CD14-positive monocyte (primary cell): ENCODE results near the gene DRC1. TPM values are rescaled to one million over a fixed set of nuclear protein-coding genes. Genes with fewer than 3 reads are reported as not detected.

Experiments used
- DNase-seq, 3 donors: peaks; one replicate each; pipeline ENCODE4 v3.0.0-alpha.2; 2011 to 2022
- H2AFZ ChIP-seq: 2 replicates; pipeline ENCODE4 v1.6.0; 2012; ENCODE audit warnings: mild to moderate bottlenecking, low read depth, low read length, inconsistent platforms; ENCODE audit not compliant: insufficient read depth, poor library complexity, severe bottlenecking
- H3K27ac ChIP-seq, 2 donors: 1 replicate in 1 of 2; 2 replicates in 1 of 2; pipeline ENCODE4 v1.5.1; 2012 to 2013; ENCODE audit warnings: low read length in 2 of 2, control low read depth in 1 of 2, inconsistent platforms in 1 of 2, low read depth in 1 of 2, mild to moderate bottlenecking in 1 of 2
- H3K27me3 ChIP-seq, 2 donors: one replicate each; pipeline versions ENCODE4 v1.6.0 to v1.6.1; 2011 to 2013; ENCODE audit warnings: low read length in 2 of 2; ENCODE audit not compliant: control insufficient read depth in 2 of 2, insufficient read depth in 2 of 2
- H3K36me3 ChIP-seq, 2 donors: replicated peaks in 1 of 2; 1 replicate in 1 of 2; 2 replicates in 1 of 2; pipeline versions ENCODE4 v1.5.1 to v1.6.1; 2012 to 2013; ENCODE audit warnings: low read length in 2 of 2, control low read depth in 1 of 2, inconsistent platforms in 1 of 2, mild to moderate bottlenecking in 1 of 2; ENCODE audit not compliant: insufficient read depth in 2 of 2, control insufficient read depth in 1 of 2
- H3K4me1 ChIP-seq, 2 donors: 1 replicate in 1 of 2; 2 replicates in 1 of 2; pipeline versions ENCODE4 v1.5.1 to v1.6.1; 2012 to 2013; ENCODE audit warnings: low read length in 2 of 2, control low read depth in 1 of 2, inconsistent platforms in 1 of 2, mild to moderate bottlenecking in 1 of 2, moderate library complexity in 1 of 2; ENCODE audit not compliant: insufficient read depth in 2 of 2, control insufficient read depth in 1 of 2
- H3K4me2 ChIP-seq: replicated peaks from 2 replicates; pipeline ENCODE3; 2012; ENCODE audit warnings: low read length, moderate library complexity, mild to moderate bottlenecking; ENCODE audit not compliant: poor library complexity, severe bottlenecking; ENCODE audit errors: extremely low read depth
- H3K4me3 ChIP-seq, 3 experiments: fragments of 200-600 bp in 1 of 3; sonication (generic) in 1 of 3; replicated peaks in 1 of 3; 1 replicate in 2 of 3; 2 replicates in 1 of 3; pipeline ENCODE4 v1.5.1; 2011 to 2013; ENCODE audit warnings: low read length in 3 of 3, mild to moderate bottlenecking in 3 of 3, control low read depth in 2 of 3, low read depth in 2 of 3, inconsistent platforms in 1 of 3, moderate library complexity in 1 of 3
- H3K79me2 ChIP-seq: 2 replicates; pipeline ENCODE4 v1.6.0; 2012; ENCODE audit warnings: mild to moderate bottlenecking, control low read depth, inconsistent platforms, low read length, moderate library complexity; ENCODE audit not compliant: insufficient read depth
- H3K9ac ChIP-seq: 2 replicates; pipeline ENCODE4 v1.6.0; 2017; ENCODE audit warnings: low read length, mild to moderate bottlenecking; ENCODE audit not compliant: insufficient read depth, poor library complexity, severe bottlenecking
- H3K9me3 ChIP-seq, 2 donors: replicated peaks in 1 of 2; 1 replicate in 1 of 2; 2 replicates in 1 of 2; pipeline versions ENCODE4 v1.5.1 to v1.6.1; 2012 to 2013; ENCODE audit warnings: low read length in 2 of 2, control low read depth in 1 of 2; ENCODE audit not compliant: control insufficient read depth in 1 of 2, insufficient read depth in 1 of 2
- H4K20me1 ChIP-seq: 2 replicates; pipeline ENCODE4 v1.6.0; 2012; ENCODE audit warnings: mild to moderate bottlenecking, low read length, control low read depth, moderate library complexity; ENCODE audit not compliant: insufficient read depth
- H3K27ac Mint-ChIP-seq, 7 donors: one replicate each; pipeline ENCODE4 v1.8.0; 2020; ENCODE audit warnings: mild to moderate bottlenecking in 7 of 7, mixed read lengths in 7 of 7, moderate library complexity in 6 of 7, inconsistent platforms in 2 of 7
- H3K27me3 Mint-ChIP-seq, 3 donors: one replicate each; pipeline ENCODE4 v1.8.0; 2021 to 2022; ENCODE audit warnings: low read depth in 3 of 3, mild to moderate bottlenecking in 3 of 3, mixed read lengths in 3 of 3, moderate library complexity in 3 of 3, inconsistent platforms in 1 of 3
- H3K36me3 Mint-ChIP-seq, 2 donors: one replicate each; pipeline ENCODE4 v1.8.0; 2020; ENCODE audit warnings: mixed read lengths in 2 of 2, inconsistent platforms in 1 of 2, mild to moderate bottlenecking in 1 of 2
- H3K4me1 Mint-ChIP-seq: one replicate; pipeline ENCODE4 v1.8.0; 2020; ENCODE audit warnings: mild to moderate bottlenecking, mixed read lengths
- H3K4me3 Mint-ChIP-seq, 2 donors: one replicate each; pipeline ENCODE4 v1.8.0; 2020; ENCODE audit warnings: mild to moderate bottlenecking in 2 of 2, mixed read lengths in 2 of 2, moderate library complexity in 1 of 2
- H3K9me3 Mint-ChIP-seq, 7 donors: one replicate each; pipeline ENCODE4 v1.8.0; 2020 to 2022; ENCODE audit warnings: mixed read lengths in 7 of 7, mild to moderate bottlenecking in 6 of 7, moderate library complexity in 6 of 7, inconsistent platforms in 2 of 7
- WGBS: methylation state at CpG from one replicate; pipeline ENCODE4 v1.1.5; 2013; ENCODE audit warnings: missing lambda C conversion rate; ENCODE audit not compliant: insufficient coverage; 5-methylcytosine and 5-hydroxymethylcytosine counted together
- intact Hi-C, 2 donors: fragments of 100-400 bp; cut with micrococcal nuclease; formaldehyde crosslinking; loops; one replicate each; pipeline versions ENCODE4 v1.15.0 to v1.15.1; 2023
- polyA plus RNA-seq, 3 donors: library from polyadenylated mRNA; depleted of rRNA in 1 of 3; unstranded in 2 of 3; stranded (reverse) in 1 of 3; fragments of 300-500 nt in 2 of 3; fragments of >200 nt in 1 of 3; fragmentation: Illumina TruSeq in 2 of 3; gene quantifications; 1 replicate in 2 of 3; 2 replicates in 1 of 3; pipeline ENCODE4 v1.2.3, GENCODE V29; 2012 to 2021
- TF ChIP-seq, protein P1 (sequence below): fragments of 200-600 bp; IDR thresholded peaks from one replicate; pipeline ENCODE4 v1.8.0; 2022; ENCODE audit warnings: antibody characterized with exemption, mild to moderate bottlenecking

DRC1 gene
- polyA plus RNA-seq, 3 donors: not detected

DNA sequence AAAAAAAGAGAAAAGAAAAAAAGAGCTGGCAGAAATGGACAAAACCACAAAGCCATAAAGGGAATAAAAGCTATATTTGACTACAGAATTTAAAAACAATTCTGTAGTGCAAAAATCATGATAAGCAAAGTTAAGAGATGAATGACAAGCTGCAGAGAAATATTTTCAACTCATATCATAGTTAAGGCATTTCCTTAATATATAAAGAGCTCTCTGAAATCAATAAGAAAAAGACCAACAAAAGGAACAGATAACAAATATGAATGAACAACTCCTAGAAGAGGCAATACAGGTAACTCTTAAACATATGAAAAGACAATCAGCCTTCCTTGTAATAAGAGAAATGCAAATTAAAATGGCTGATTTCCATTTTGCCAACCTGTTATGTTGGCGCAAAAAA lies 50.0 kb downstream of the DRC1 start:
- H3K27ac Mint-ChIP-seq: peak overlapping the region in 1 of 7 donors; percentile 46
- Histone ChIP-seq H3K27ac (no peak overlapping the region), H3K4me2 (no peak overlapping the region), H3K4me1 (peaks cover 23 to 25% of the 10 kb centered on the region in 2 donors), H3K4me3 (no peak overlapping the region), H4K20me1 (no peaks in the 10 kb centered on the region), H3K9ac (no peak overlapping the region), H3K9me3 (no peaks in the 10 kb centered on the region), H3K36me3 (no peaks in the 10 kb centered on the region), H3K27me3 (no peaks in the 10 kb centered on the region), H3K79me2 (no peaks in the 10 kb centered on the region), H2AFZ (no peak overlapping the region)
- no peak overlapping the region for H3K4me3 Mint-ChIP-seq
- H3K9me3 Mint-ChIP-seq: peaks cover 0 to 4% (median 0%) of the 10 kb centered on the region in 7 donors
- no peak for DNase-seq
- TF ChIP-seq, protein P1, sequence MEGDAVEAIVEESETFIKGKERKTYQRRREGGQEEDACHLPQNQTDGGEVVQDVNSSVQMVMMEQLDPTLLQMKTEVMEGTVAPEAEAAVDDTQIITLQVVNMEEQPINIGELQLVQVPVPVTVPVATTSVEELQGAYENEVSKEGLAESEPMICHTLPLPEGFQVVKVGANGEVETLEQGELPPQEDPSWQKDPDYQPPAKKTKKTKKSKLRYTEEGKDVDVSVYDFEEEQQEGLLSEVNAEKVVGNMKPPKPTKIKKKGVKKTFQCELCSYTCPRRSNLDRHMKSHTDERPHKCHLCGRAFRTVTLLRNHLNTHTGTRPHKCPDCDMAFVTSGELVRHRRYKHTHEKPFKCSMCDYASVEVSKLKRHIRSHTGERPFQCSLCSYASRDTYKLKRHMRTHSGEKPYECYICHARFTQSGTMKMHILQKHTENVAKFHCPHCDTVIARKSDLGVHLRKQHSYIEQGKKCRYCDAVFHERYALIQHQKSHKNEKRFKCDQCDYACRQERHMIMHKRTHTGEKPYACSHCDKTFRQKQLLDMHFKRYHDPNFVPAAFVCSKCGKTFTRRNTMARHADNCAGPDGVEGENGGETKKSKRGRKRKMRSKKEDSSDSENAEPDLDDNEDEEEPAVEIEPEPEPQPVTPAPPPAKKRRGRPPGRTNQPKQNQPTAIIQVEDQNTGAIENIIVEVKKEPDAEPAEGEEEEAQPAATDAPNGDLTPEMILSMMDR: no peak
- H3K36me3 Mint-ChIP-seq: no peaks in the 10 kb centered on the region
- intact Hi-C loops: no loop called here
- H3K4me1 Mint-ChIP-seq: peaks cover 37% of the 10 kb centered on the region
- H3K27me3 Mint-ChIP-seq: peaks cover 0 to 3% (median 2%) of the 10 kb centered on the region in 3 donors
- no CpG with 5 or more reads among the region's 1 CpG for WGBS

DNA sequence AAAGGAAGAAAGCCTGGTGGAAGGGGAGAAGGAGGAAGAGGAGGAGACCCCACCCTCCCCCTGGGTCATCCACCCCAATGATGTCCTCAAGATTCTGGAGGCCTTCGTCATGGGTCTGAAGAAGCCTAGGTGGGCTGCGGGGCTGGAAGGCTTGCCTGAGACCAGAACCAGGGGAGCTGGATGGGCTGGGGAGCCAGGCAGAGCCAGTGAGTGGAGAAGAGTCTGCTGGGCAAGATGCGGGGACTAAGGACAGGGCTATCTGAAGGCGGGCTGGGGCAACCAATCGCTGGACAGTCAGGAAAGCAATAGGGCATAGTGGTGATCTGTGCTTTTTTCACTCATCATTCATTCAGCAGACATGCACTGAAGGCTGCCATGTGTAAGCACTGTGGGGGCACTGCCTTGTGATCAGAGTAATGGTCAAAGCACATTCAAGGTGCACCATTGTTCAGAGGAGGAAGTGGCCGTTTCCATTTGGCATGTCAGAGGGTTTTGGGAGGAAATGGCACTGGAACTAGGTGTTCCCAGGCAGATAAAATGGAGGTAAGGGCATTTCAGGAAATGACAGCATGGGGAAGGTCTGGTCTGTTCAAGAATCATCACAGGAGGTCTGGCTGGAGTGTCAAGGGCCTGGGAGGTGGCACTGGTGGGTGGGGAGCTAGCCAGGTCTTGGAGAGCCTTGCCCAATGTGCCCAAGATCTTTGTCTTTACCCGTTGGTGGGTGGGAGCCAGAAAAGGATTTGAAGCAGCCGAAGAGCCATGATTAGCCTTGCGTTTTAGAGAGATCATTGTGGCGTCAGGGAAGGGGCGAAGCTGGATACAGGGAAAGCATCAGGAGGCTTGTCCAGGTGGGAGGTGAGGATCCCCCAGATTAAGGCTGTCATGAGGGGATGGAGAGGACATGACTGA lies 52.0 kb downstream of the DRC1 start:
- Histone ChIP-seq H3K9me3 (no peaks in the 10 kb centered on the region), H3K36me3 (no peaks in the 10 kb centered on the region), H3K27me3 (no peaks in the 10 kb centered on the region), H3K4me2 (no peak overlapping the region), H3K4me1 (peaks cover 42 to 44% of the 10 kb centered on the region in 2 donors), H3K79me2 (no peaks in the 10 kb centered on the region), H2AFZ (no peak overlapping the region), H3K9ac (no peak overlapping the region), H3K27ac (no peak overlapping the region), H4K20me1 (no peaks in the 10 kb centered on the region), H3K4me3 (no peak overlapping the region)
- peaks cover 0 to 2% (median 2%) of the 10 kb centered on the region in 3 donors for H3K27me3 Mint-ChIP-seq
- no peak for DNase-seq
- no peaks in the 10 kb centered on the region for H3K36me3 Mint-ChIP-seq
- TF ChIP-seq, protein P1: no peak
- H3K27ac Mint-ChIP-seq: peak overlapping the region in 2 of 7 donors; percentile 19 to 40
- peaks cover 0 to 4% (median 0%) of the 10 kb centered on the region in 7 donors for H3K9me3 Mint-ChIP-seq
- H3K4me1 Mint-ChIP-seq: peaks cover 55% of the 10 kb centered on the region
- 88% methylated on average over 7 of the region's 11 CpGs for WGBS
- intact Hi-C loops: no loop called here
- H3K4me3 Mint-ChIP-seq: peak overlapping the region in 1 of 2 donors; percentile 54
